Fibroblast of mammary gland (primary cell): ENCODE measurements around the gene LZTR1.

Source experiments
- DNase-seq: peaks from one replicate; pipeline ENCODE4 v3.0.0-alpha.2; 2010; ENCODE audit warnings: low read depth
- H3K4me3 ChIP-seq: 2 replicates; pipeline ENCODE4 v1.5.1; 2011; ENCODE audit warnings: low read depth, mild to moderate bottlenecking, low read length, moderate library complexity; ENCODE audit not compliant: control insufficient read depth
- CTCF ChIP-seq: conservative IDR thresholded peaks from 2 replicates; pipeline ENCODE4 v1.5.1; 2011; ENCODE audit warnings: low read depth, low read length, inconsistent platforms; ENCODE audit not compliant: control insufficient read depth, insufficient read depth

Gene LZTR1

DNA sequence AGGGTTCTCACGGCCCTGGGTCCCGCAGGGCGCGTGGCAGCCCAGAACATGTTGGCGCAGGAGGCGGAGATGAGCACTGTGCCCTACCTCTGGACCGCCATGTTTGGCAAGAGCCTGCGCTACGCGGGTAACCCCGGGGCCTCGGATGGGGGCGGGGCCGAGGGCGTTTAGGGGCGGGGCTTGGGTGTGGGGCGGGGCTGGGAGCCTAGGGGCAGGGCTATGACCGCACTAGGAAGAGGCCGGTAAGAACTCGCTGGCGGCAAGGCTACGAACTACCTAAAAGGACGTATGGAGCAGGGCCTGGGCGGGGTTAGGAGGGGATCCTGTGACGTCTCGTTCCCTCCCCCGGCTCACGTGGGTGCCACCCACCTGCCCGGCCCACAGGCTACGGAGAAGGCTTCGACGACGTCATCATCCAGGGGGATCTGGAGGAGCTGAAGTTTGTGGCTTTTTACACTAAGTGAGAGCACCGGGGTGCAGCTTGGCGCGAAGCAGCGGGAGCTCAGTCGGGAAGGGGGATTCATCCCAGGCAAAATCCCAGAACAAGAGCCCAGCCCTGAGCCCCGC, 2.8 kb upstream of the LZTR1 start:
- no peak for TF ChIP-seq CTCF
- DNase-seq, result peak; percentile 82
- H3K4me3 ChIP-seq, result peak overlapping the region; percentile 26

GRCh38 chr22:20979940-20980453, 2.1 kb upstream of the LZTR1 start:
- no peak for DNase-seq
- no peak for TF ChIP-seq CTCF
- H3K4me3 ChIP-seq, result peak overlapping the region; percentile 26

DNA sequence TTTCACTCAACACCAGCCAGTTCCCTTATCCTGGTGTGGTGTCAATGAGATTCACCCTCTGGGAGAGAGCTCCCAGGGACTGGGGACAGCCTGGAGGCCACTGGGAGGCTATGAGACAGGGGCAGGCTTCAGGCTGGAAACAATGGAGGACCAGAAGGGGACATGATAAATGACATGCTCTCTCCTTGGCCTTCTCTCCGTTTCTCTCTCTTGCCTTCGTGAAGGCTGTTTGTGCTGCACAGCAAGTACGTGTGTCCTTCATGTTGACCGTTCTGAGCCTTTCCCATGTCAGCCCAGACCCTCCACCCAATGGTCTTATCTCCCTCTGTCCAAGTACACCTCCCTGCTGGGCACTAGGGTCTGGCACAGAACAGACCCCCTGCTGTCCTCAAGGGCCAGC, 1.6 kb upstream of the LZTR1 start:
- TF ChIP-seq CTCF, result no peak
- H3K4me3 ChIP-seq, result no peak overlapping the region
- no peak for DNase-seq

- H3K4me3 ChIP-seq, result peak overlapping the region; percentile 95
- no peak for TF ChIP-seq CTCF
- DNase-seq, result no peak
Measured at GRCh38 chr22:20980938-20981722, 967 bp upstream of the LZTR1 start.

- no peak for DNase-seq
- peak overlapping the region; percentile 95 for H3K4me3 ChIP-seq
- TF ChIP-seq CTCF, result no peak
Measured at GRCh38 chr22:20982563-20982882, 426 bp downstream of the LZTR1 start.

DNA sequence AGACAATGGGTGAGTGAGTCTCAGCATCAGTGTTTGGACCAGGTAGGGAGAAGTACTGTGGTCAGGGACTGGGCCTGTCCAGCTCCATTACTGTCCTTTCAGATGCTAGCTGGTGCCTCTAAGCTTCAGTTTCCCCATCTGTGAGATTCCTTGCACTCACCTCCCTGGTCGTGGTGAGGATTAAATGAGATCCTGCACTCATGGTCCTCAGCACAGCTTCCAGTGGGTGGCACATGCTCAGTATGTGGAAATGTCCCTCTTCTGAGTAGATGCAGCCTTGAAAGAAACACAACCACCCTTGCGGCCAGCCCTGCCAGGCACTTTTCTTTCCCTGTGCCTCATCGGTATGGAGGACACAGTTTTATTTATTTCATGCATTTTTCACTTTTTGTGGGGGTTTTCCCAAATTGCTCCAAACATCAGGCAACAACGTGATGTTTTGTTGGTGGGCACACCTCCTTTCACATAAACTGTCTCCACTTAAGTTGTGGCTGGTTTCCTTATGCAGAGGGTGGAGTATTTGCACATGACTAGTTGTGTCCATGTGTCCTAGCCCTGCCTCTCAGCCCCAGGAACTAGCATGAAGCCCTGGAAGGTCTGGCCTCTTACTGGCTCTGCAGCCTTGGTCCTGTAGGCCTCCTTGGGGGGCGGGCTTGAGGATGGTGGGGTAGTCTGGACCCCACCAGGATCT, 1.1 kb downstream of the LZTR1 start:
- no peak for DNase-seq
- H3K4me3 ChIP-seq, result peak overlapping the region; percentile 95
- TF ChIP-seq CTCF, result no peak
